HG02938 (cell line): ENCODE data around the gene KCNH5.
"Not testable (repeated sequence)": the region's sequence is repeated elsewhere in the genome, so short reads cannot be mapped to it uniquely, and the experiment has no call there.

Source experiments
- ATAC-seq: cut with Tn5 transposase; IDR thresholded peaks from one replicate; pipeline ENCODE4 v1.9.1; 2021; ENCODE audit warnings: mild to moderate bottlenecking, moderate library complexity; ENCODE audit not compliant: unreplicated experiment

KCNH5 gene

DNA sequence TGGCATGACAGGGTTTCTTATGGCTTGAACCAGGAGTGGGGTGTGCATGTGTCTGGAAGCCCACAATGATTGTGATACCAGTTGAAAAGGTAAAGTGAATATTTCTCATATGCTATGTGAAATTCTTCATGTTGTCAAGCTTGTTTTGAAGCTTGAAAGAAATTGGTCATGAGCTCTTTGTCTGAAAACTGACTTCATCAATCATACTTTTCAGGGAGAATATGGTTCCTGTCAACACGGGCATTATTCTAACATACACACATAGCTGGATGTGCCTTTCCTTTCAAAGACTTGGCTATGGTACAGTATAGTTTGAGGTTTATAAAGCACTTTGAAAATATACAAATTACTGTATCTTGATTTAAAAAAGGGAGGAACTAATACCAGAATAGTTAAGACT, 158.8 kb downstream of the KCNH5 start:
- no peak for ATAC-seq

DNA sequence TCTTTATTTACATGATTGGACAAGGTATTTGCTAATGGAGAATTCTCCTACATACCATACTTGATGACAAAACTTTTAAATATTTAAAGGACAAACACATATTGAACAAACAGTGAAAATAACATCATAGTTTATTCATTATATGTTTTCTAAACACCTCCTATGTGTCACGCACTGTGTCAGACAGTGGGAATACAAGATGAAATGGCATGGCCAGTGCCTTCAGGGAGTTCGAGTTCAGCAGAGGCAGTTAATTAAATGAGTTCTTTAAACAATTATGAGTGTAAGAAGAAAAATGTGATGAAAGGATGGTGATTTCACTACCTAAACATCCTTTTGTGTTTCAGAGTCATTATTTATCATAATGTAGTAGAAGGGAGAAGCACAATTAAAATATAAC, 159.8 kb downstream of the KCNH5 start:
- ATAC-seq: no peak

DNA sequence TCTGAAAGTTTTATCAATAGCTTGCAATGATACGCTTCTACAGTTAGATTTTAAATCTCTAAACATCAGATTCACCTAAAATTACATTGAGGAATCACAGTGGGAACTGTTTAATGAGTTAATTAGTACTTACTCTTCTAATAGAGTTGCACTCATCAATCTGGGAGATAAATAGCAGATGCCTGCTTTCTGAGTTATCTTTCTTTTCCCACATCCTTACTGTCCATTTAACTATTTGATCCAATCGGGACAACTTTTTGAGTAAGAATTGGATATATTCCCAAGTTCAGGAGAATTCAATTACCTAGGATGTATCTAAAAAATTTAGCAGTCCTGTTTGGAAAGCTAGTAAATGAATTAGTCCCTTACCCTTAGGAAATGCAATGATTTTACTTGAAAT, 162.3 kb downstream of the KCNH5 start:
- no peak for ATAC-seq

DNA sequence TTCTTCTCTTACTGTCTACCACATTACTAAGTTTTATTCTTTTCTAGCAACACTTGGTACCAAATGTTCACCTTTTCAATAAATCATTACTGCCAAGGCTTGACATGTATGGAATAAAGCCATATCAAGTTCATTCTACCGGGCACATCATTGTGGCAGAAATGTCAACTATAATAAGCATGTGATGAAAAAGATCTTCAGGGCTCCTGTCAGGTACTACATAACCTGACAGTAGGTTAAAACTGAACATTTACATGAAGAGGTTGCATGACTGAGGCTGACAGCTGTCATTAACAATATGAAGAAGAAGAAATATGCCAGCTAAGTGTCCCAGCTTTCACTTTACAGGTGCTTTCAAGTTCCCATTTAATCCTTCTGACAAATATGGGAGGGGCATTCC, 178.9 kb downstream of the KCNH5 start:
- no peak for ATAC-seq

DNA sequence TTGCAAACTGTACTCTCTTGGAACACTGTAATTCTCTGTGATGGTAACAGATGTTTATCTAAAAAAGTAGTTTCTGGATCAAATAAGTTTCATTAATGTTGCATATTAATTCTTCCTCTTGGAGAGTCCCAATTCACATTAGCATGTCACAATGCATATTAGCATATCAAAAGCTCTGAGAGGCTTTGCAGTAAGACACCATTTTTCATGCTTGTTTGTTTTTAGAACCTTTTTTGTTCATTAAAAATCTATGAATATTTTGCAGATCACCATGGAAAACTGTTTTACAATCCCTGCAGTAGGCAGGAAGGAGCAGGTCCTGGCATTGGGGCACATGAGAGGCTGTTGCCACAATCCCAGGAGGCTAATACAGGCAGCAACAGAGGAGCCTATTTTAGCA, 180.7 kb downstream of the KCNH5 start:
- no peak for ATAC-seq

DNA sequence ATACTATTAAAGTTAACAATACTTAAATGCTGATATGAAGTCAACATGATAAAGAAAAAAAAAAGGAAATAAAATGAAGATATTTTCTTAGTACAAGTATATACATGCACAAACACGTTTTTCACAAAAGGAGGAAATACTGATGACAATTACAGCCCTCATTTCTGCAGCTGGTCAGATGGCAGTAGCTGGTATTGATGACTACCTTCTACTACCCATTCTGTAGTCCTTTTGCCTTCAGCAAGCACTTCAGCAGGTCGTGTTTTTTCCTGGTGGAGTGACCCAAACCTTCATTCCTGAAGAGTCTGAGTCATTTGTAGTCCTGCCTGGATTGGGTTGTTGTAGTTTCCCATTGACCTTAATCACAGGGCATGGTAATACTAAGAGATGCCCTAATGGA, 187.2 kb downstream of the KCNH5 start:
- ATAC-seq: not testable (repeated sequence)

DNA sequence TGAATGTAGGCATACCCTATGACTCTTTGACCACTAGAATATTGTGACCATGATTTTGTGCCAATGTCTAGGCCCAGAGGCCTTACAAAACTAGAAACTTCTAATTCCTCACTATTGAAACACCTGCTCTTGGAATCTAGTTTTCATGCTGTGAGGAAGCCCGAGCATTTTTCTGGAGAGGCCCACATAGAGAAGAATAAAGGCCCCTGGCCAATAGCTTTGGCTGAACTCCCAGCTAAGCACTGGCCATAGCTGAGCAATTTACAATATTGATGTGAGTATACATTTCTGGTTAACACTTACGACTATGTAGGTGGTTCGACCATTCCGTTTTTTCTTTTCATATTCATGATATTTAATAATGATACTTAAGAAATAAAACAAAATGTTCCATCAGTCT, 190.3 kb downstream of the KCNH5 start:
- no peak for ATAC-seq

DNA sequence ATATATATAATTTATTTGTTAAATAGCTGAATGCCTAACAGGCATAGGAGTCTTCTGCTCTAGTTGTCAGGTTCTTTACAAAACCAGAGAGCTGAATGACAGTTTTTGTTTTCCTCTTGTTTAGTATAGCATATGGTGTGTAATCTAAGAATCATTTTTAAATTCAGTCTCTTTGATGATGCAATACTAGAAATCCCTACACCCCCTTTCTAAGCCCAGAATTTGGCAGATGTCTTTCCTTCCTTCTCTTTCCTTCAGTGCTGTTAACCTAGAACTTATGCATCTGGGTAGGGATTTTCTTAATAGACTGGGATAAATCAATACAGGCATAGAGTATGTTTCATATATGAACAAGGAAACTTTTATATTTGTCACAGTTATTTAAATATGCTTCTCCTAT, 198.1 kb downstream of the KCNH5 start:
- ATAC-seq: no peak

DNA sequence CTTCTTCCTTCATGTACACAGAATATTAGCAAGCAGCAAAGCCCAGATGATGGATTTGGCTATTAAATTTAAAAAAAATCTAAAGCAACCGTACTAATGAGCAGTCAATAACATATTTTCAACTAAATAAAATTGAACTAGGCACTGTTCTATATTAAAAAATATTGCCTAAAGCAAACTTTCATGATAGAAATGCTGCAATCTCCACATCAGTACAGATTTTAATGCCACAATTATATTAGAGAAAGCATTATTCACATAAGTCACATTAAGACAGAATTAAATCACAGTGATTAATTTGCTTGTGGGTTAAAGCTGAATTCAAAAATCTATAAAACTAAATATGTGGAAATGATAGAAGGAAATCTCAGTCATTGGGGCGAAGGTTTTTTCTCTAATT, 200.7 kb downstream of the KCNH5 start:
- ATAC-seq: no peak

DNA sequence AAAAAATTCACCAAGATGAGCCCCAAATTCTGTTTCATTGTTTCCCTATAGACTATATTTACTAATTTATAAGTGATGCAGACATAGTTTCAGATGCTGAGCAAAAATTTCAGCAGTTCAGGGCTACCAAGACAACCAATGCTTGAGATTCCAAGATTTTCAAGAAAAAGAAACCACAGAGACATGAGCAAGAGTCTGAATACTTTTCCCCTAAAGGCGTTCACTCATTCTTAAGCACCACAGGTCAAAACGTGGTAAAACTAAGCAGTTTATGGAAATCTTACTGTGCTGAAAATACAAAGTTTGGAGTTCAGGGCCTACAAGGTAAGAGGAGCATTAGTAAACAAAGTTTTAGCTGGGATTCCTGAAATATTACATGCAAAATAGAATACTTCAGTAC, 221.2 kb downstream of the KCNH5 start:
- no peak for ATAC-seq

DNA sequence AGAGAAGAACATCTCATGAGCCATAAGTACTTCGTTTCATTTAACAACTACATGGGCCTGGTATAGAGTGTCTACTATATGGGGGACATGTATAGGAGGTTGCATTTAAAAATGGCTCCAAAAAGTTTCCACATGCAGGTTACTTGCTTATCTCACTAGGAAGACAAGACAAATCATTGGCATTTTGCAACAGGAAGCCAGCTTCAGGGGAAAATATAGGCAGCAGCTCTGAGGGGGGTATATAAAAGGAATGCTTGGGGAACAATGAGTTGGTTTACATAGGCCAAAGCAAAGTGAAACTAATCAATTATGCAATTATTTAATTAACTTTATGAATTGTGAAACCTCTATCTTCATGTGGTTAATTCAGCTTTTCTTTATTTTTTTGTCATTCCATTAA, 225.3 kb downstream of the KCNH5 start:
- ATAC-seq: no peak

DNA sequence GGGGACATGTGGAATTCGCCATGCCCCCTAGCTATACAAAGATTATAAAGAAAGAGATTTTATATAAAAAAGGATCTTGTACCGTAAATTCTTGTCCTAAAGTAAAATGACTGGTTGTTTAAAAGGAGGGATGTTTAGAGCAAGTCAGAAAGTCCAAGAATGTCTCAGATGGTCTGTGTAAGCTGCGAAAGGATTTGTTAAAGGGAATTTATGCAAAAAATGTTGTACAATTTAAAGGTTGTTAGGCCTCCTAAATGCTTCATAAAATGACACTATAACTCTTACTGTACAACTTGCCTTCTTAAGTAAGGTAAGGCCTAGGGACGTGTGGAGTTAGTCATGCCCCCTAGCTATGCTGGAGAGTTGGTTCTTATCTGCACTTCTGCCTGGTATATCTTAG, 237.6 kb downstream of the KCNH5 start:
- ATAC-seq: no peak

DNA sequence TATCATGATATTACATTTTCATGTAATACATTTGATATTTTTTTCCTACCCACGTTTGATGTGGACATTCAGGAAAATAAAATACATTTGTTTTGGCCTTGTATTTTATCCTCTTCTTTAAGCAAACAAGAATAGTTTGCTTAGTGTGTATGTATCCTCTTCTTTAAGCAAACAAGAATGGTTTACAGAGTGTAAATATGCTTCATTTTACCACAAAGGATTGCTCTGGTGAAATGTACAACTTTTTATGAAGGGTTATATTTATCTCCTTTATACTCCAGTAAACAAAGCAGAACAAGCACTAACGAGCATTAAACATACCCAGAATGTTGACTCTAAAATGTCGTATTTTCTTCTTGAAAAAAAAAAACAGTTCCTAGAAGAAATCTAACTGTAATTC, 244.7 kb downstream of the KCNH5 start:
- no peak for ATAC-seq

DNA sequence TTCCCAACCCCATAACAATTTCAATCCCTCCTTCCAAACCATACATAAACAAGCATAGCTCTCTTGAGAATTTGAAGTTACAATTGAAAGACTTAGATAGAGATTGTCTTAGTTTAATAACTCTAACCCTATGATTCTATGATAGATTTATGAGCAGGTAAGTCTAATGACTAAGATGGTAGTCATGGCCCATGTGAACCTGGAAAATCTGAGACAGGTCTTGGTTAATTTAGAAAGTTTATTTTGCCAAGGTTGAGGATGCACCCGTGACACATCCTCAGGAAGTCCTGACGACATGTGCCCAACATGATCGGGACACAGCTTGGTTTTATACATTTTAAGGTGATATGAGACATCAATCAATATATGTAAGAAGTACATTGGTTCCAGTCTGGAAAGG, 248.8 kb downstream of the KCNH5 start:
- ATAC-seq: no peak

DNA sequence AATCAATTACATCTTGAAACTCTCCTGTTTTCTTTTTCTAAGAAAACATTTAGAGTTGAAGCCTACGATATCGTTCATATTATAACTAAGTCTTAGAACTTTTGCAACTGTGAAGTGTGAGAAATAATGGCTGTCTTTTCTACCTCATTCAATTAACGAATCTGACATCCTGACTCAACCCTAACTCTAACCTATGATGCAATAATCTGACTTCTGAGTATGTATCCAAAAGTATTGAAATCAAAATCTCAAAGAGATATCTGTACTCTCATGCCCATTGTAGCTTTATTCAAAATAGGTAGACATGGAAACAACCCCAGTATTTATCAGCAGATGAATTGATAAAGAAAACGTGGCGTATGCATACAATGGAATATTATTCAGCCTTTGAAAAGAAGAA, 252.7 kb downstream of the KCNH5 start:
- ATAC-seq: no peak

DNA sequence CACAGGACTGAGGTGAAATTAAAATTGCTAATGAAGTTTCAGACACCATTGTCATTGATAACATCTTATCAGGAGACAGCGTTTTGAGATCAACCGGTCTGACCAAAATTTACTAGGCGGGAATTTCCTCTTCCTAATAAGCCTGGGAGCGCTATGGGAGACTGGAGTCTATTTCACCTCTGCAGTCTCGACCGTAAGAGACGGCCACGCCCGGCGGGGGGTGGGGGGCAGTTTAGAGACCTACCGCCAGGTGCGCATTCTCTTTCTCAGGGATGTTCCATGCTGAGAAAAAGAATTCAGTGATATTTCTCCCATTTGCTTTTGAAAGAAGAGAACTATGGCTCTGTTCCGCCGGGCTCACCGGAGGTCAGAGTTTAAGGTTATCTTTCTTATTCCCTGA, 263.9 kb downstream of the KCNH5 start:
- not testable (repeated sequence) for ATAC-seq

DNA sequence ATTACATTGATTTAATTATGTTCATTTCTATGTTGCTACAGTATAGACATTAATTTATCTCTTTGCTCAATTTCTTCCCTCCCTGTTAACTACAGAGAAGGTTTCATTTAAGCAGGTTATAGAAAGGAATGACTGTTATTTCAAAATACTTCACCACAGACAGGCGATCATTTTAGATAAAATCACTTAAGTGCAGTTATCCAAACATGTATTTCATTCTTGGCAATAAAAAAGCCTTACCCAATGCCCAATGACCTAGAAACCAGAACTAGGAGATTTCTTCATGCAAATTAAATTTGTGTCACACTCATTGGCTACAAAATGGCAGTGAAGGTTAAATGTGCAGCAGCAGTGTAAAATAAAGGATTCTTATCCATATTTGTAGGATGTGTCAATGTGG, 266.4 kb downstream of the KCNH5 start:
- ATAC-seq: no peak

DNA sequence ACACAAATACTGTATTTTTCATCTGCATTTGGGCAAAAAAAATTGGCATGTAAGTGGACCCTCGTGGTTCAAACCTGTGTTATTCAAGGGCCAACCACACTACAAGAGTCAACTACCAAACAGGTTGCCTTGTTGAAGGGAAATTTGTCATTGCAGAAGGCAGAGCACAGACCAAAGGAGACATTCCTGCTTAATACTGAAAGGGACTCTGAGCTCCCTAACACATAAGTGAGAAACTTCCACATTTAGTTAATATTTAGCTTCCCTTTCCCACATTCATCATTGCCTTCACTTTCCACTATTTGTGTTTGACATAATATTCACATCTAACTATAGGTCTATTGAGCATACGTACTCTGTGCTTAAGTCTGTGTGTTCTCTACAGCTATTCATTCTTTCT, 266.9 kb downstream of the KCNH5 start:
- ATAC-seq: no peak

DNA sequence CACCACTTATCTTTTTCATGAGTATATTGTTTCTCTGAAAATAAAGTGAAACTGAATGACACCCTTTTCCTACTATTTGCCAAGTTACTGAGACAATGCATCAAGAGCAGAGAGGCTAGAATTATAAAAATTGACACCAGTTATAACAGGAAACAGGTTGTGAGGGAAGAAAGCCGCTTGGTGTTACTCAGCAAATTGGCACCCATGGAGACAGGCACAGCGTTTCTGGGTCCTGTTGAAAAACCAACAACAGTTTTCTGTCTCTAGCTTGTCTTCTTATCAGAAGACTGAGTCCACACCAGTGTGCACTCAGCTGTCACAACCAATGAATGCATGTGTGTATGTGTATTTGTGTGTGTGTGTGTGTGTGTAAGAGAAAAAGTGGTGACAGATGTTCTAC, 267.7 kb downstream of the KCNH5 start:
- ATAC-seq: no peak

DNA sequence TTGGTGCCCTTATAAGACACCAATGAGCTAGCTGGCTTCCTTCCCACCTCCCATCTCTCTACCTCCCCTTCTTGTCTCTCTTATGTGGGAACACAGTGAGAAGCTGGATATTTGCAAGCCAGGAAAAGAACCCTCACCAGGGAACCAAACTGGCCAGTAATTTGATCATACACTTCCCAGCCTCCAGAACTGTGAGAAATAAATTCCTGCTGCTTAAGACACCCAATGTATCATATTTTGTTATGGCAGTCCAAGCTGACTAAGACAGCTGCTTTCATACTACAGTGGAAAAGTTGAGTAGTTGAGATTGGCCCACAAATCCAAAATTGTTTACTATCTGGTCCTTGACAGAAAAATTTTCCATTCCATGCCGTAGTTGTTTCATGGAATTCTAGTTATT, 269.0 kb downstream of the KCNH5 start:
- no peak for ATAC-seq

DNA sequence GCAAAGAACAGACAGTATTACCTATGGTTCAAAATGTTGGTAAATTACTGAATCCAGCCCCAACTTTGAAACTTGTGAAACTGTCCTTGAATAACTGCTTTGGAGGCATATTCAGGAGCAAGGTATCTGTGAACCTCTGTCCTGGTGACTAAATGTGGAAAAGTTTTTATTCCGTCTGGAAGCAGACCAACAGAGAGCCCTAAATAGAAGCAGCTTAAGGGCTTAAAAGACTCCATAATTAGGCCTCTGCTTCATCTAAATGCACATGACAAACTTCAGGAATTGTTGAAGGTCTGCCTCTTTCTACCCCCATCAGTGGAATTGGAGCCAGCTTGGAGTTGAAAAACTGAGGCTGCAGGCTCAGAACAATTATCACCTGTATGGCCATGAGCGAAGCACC, 276.5 kb downstream of the KCNH5 start:
- ATAC-seq: no peak

DNA sequence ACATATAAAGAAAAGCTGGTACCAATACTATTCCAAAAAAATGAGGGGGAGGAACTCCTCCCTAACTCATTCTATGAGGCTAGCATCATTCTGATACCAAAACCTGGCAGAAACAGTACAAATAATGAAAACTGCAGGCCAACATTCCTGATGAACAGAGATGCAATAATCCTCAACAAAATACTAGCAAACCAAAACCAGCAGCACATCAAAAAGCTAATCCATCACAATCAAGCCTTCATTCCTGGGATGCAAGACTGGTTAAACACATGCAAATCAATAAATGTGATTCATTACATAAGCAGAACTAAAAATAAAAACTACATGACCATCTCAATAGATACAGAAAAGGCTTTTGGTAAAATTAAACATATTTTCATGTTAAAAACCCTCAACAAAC, 281.3 kb downstream of the KCNH5 start:
- ATAC-seq: no peak

DNA sequence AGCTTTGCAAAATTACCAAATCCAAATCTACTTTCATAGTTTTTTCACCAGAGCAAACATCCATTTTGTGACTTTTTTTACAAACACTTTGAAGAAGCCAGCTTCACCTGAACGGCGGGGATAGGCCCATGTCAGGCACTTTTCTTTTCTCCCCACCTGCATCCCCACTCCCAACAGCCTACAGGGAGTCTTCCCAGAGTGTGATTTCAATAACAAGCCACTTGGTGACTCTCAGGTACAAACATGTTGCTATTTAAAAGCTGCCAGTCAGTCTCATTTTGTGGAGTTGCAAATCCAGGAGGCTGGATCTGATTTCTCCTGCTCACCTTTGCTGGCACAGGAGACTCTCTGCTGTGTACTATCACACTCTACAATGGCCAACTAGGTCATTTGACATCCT, 285.5 kb downstream of the KCNH5 start:
- no peak for ATAC-seq

DNA sequence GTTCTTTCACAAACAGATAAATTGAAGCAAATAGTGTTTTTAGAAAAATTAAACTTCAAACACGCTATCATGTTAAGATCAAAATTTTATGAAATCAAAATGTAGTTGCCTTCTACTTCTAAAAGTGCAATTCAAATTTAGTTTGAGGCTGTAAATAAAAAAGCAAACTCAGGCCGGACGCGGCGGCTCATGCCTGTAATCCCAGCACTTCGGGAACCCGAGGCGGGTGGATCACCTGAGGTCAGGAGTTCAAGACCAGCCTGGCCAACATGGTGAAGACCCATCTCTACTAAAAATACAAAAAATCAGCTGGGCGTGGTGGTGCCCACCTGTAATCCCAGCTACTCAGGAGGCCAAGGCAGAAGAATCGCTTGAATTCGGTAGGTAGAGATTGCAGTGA, 298.4 kb downstream of the KCNH5 start:
- ATAC-seq: not testable (repeated sequence)
